H1 (cell line): ENCODE measurements around the gene DBNDD2. TPM values are rescaled to one million over a fixed set of nuclear protein-coding genes. Genes with fewer than 3 reads are reported as not detected.

Experiments
- CTBP2 ChIP-seq: IDR thresholded peaks from 2 replicates; pipeline ENCODE4 v1.7.0; 2011; ENCODE audit warnings: borderline replicate concordance, mild to moderate bottlenecking, moderate library complexity, mixed read lengths, low read length; ENCODE audit not compliant: insufficient read depth, insufficient read length
- EZH2 ChIP-seq: fragments of 200-600 bp; sonication (generic); IDR thresholded peaks from 2 replicates; pipeline ENCODE4 v1.7.1; 2012; ENCODE audit warnings: low read depth, mild to moderate bottlenecking, moderate library complexity, low read length, inconsistent platforms; ENCODE audit not compliant: severe bottlenecking
- POU5F1 ChIP-seq: IDR thresholded peaks from 2 replicates; pipeline ENCODE4 v1.6.1; 2011; ENCODE audit warnings: low read depth, mild to moderate bottlenecking, low read length, moderate library complexity
- polyA plus RNA-seq, 7 experiments: library from polyadenylated mRNA; depleted of rRNA in 3 of 7; stranded (reverse) in 5 of 7; unstranded in 2 of 7; fragments of >200 nt in 5 of 7; fragments of 200-250 nt in 2 of 7; gene quantifications; 1 replicate in 5 of 7; 2 replicates in 1 of 7; 4 replicates in 1 of 7; pipeline versions ENCODE4 v1.2.1 to v1.2.3, GENCODE V29; 2011 to 2013; ENCODE audit warnings: missing spikeins in 2 of 7, mixed read lengths in 2 of 7
- total RNA-seq: library from RNA; stranded (reverse); fragmentation: NEBNext Ultra II Directional; extraction: Animal tissue kit (Norgen Biotek cat#: 25700); gene quantifications from 2 replicates; pipeline ENCODE4 v1.2.1, GENCODE V29; 2021
- TF ChIP-seq, protein P1 (sequence below): IDR thresholded peaks from 2 replicates; pipeline ENCODE4 v1.6.1; 2011; ENCODE audit warnings: low read length, improper control_type of control experiment
- TF ChIP-seq, protein P2 (sequence below), 3 experiments: IDR thresholded peaks; 1 replicate in 2 of 3; 2 replicates in 1 of 3; pipeline versions ENCODE4 v1.5.1 to v1.6.1; 2011; ENCODE audit warnings: low read length in 3 of 3, mild to moderate bottlenecking in 3 of 3, inconsistent platforms in 2 of 3, low read depth in 1 of 3, moderate library complexity in 1 of 3; ENCODE audit not compliant: insufficient read depth in 1 of 3; ENCODE audit errors: control extremely low read depth in 1 of 3
- TF ChIP-seq, protein P3 (sequence below): IDR thresholded peaks from 2 replicates; pipeline ENCODE4 v1.6.1; 2012; ENCODE audit warnings: inconsistent platforms

Gene DBNDD2
- total and polyA plus RNA-seq, 2 of the 8 experiments (the other 6 are each of a cell fraction or from before 2014, with no cell fraction given) = 55.8 to 96.3 TPM

DNA sequence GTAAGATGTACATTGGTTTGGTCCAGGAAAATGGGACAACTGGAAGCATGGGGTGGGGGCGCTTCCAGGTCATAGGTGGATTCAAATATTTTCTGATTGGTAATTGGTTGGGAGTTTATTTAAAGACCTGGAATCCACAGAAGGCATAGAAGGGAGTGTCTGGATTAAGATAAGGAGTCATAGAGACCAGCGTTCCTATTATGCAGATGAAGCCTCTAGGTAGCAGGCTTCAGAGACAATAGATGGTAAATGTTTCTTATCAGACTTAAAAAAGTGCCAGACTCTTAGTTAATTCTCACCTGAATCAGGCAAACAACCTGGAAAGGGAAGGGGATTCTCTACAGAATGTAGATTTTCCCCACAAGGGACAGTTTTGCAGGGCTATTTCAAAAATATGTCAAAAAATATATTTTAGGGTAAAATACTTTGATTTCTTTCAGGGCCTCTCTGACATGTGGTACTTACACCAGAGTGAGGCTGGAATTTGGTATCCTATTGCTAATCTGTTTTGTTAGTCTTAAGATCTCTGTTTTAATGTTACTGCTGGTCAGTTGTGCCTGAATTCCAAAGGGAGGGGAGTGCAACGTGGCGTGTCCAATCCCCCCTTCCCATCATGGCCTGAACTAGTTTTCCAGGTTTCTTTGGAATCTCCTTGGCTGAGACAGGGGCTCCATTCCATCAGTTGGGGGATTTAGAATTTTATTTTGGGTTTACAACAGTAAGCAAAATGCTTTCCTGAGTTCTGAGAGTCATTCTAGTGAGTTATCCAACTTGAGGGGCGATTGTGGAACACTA lies 33.0 kb downstream of the DBNDD2 start (continued):
- TF ChIP-seq, protein P1, sequence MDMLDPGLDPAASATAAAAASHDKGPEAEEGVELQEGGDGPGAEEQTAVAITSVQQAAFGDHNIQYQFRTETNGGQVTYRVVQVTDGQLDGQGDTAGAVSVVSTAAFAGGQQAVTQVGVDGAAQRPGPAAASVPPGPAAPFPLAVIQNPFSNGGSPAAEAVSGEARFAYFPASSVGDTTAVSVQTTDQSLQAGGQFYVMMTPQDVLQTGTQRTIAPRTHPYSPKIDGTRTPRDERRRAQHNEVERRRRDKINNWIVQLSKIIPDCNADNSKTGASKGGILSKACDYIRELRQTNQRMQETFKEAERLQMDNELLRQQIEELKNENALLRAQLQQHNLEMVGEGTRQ = no peak
- TF ChIP-seq EZH2 (no peak), POU5F1 (no peak), CTBP2 (no peak)
- TF ChIP-seq, protein P2, sequence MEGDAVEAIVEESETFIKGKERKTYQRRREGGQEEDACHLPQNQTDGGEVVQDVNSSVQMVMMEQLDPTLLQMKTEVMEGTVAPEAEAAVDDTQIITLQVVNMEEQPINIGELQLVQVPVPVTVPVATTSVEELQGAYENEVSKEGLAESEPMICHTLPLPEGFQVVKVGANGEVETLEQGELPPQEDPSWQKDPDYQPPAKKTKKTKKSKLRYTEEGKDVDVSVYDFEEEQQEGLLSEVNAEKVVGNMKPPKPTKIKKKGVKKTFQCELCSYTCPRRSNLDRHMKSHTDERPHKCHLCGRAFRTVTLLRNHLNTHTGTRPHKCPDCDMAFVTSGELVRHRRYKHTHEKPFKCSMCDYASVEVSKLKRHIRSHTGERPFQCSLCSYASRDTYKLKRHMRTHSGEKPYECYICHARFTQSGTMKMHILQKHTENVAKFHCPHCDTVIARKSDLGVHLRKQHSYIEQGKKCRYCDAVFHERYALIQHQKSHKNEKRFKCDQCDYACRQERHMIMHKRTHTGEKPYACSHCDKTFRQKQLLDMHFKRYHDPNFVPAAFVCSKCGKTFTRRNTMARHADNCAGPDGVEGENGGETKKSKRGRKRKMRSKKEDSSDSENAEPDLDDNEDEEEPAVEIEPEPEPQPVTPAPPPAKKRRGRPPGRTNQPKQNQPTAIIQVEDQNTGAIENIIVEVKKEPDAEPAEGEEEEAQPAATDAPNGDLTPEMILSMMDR (IDR thresholded peaks at IDR 0.05; ENCODE audit: control extremely low read depth in 1 of 3, insufficient read depth in 1 of 3, low read depth in 1 of 3, low read length in 3 of 3) = no peak
- TF ChIP-seq, protein P3, sequence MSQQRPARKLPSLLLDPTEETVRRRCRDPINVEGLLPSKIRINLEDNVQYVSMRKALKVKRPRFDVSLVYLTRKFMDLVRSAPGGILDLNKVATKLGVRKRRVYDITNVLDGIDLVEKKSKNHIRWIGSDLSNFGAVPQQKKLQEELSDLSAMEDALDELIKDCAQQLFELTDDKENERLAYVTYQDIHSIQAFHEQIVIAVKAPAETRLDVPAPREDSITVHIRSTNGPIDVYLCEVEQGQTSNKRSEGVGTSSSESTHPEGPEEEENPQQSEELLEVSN = no peak
- TF ChIP-seq, all 59 proteins: peak for 0
